ENCODE results near the gene BEND3.

GRCh38 chr6:107030151-107030550 lies 85.2 kb downstream of the BEND3 start:
- TF ChIP-seq EP300 (IDR thresholded peaks at IDR 0.05; ENCODE audit: borderline replicate concordance in 1 of 2, low read depth in 2 of 2, low read length in 2 of 2) (no peak), ATF2 (IDR thresholded peaks at IDR 0.05; ENCODE audit: low read length) (no peak), BRCA1 (IDR thresholded peaks at IDR 0.05; ENCODE audit: low read depth, low read length) (no peak), POLR2AphosphoS5 (IDR thresholded peaks at IDR 0.05; ENCODE audit: low read depth, low read length) (no peak), POLR2A (IDR thresholded peaks at IDR 0.05; ENCODE audit: control extremely low read depth in 1 of 2, low read depth in 2 of 2, low read length in 2 of 2) (no peak), TAF1 (IDR thresholded peaks at IDR 0.05; ENCODE audit: low read depth, low read length) (no peak), CTCF (IDR thresholded peaks at IDR 0.05; ENCODE audit: control extremely low read depth in 1 of 3, insufficient read depth in 1 of 3, low read depth in 1 of 3, low read length in 3 of 3) (no peak), RFX5 (IDR thresholded peaks at IDR 0.05; ENCODE audit: borderline replicate concordance, low read depth, low read length) (no peak), PHF8 (conservative IDR thresholded peaks at IDR 0.05; ENCODE audit: low read depth, low read length) (no peak), TAF7 (optimal IDR thresholded peaks at IDR 0.05; ENCODE audit: borderline replicate concordance, low read depth, low read length) (no peak), CHD1 (IDR thresholded peaks at IDR 0.05; ENCODE audit: low read depth, low read length) (no peak), EZH2 (IDR thresholded peaks at IDR 0.05; ENCODE audit: low read depth, low read length, severe bottlenecking) (no peak), CHD2 (IDR thresholded peaks at IDR 0.05; ENCODE audit: low read length) (no peak)
